ENCODE results near the gene DVL3.

DNA sequence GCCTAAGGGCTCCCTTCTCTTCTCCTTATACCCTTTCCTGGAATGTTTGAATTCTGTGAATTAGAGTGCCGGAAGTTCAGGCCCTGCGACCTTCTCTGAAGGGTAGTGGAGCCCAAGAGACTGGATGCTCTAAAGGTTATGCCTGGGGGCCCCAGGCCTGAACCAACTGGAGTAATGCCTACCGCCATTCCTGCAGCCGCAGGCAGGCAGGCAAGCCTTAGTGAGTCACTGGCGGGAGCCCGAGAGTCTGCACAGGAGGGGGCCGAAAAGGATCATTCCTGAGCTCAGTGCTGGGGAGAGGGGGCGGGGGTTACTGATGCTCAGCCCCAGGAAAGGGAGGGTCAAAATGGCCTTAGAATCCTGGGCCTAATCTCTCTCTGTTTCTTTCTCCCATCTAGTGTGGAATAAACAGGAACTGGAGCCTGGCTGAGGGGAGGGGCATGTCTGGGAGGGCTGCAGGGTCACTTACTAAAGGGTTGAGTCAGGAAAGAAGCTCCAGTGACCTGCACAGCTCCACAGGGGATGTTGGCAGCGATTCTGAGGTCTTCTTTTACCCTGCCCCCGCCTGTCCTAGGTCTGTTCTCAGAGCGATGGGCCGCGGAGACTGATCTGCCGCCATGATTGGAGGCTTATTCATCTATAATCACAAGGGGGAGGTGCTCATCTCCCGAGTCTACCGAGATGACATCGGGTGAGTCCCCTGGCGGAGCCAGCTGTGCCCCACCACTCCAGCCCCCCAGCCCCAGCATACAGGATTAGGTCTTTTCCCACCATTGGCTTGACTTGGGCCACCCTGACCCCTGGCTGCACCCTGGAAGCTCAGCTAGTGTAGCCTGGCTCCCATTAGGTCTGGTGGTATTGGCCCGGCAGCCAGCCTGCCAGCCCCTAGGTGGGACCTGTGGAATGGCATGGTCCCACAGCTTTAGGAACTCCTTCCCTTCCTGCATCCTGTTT is 21.5 kb downstream of the DVL3 start:
- TF ChIP-seq, protein P1, sequence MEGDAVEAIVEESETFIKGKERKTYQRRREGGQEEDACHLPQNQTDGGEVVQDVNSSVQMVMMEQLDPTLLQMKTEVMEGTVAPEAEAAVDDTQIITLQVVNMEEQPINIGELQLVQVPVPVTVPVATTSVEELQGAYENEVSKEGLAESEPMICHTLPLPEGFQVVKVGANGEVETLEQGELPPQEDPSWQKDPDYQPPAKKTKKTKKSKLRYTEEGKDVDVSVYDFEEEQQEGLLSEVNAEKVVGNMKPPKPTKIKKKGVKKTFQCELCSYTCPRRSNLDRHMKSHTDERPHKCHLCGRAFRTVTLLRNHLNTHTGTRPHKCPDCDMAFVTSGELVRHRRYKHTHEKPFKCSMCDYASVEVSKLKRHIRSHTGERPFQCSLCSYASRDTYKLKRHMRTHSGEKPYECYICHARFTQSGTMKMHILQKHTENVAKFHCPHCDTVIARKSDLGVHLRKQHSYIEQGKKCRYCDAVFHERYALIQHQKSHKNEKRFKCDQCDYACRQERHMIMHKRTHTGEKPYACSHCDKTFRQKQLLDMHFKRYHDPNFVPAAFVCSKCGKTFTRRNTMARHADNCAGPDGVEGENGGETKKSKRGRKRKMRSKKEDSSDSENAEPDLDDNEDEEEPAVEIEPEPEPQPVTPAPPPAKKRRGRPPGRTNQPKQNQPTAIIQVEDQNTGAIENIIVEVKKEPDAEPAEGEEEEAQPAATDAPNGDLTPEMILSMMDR (IDR thresholded peaks at IDR 0.05; ENCODE audit: insufficient read depth, low read length, poor library complexity, severe bottlenecking): no peak
- TF ChIP-seq EZH2phosphoT487 (conservative IDR thresholded peaks at IDR 0.05; ENCODE audit: low read length): no peak

Measured in SU-DHL-6 (cell line).